Mesendoderm (in vitro differentiated cells): ENCODE measurements around the gene SLC22A15.

Experiments used
- DNase-seq: peaks from one replicate; pipeline ENCODE4 v3.0.0; 2013
- H2AK5ac ChIP-seq: 2 replicates; pipeline ENCODE4 v1.6.1; 2013; ENCODE audit warnings: low read length, inconsistent platforms
- H2BK120ac ChIP-seq: 2 replicates; pipeline ENCODE4 v1.6.1; 2013; ENCODE audit warnings: low read depth, mild to moderate bottlenecking, low read length, moderate library complexity, mixed read lengths
- H2BK15ac ChIP-seq: replicated peaks from 2 replicates; pipeline ENCODE4 v1.6.1; 2013; ENCODE audit warnings: low read depth, mild to moderate bottlenecking, moderate library complexity
- H2BK5ac ChIP-seq: 2 replicates; pipeline ENCODE4 v1.6.1; 2013; ENCODE audit warnings: low read length, inconsistent platforms
- H3K18ac ChIP-seq: 2 replicates; pipeline ENCODE4 v1.6.1; 2013; ENCODE audit warnings: mild to moderate bottlenecking, low read length, mixed read lengths
- H3K23ac ChIP-seq: one replicate; pipeline ENCODE4 v1.6.1; 2013; ENCODE audit warnings: low read length
- H3K27ac ChIP-seq: 2 replicates; pipeline ENCODE4 v1.5.1; 2013; ENCODE audit warnings: low read depth, mild to moderate bottlenecking, inconsistent platforms, low read length, moderate library complexity
- H3K27me3 ChIP-seq: 2 replicates; pipeline ENCODE4 v1.6.1; 2013; ENCODE audit warnings: low read length, control low read depth, mild to moderate bottlenecking, inconsistent platforms; ENCODE audit not compliant: insufficient read depth, poor library complexity
- H3K36me3 ChIP-seq: 2 replicates; pipeline ENCODE4 v1.6.1; 2013; ENCODE audit warnings: low read length, inconsistent platforms; ENCODE audit not compliant: control insufficient read depth, insufficient read depth
- H3K4ac ChIP-seq: one replicate; pipeline ENCODE4 v1.6.1; 2013; ENCODE audit warnings: low read depth, mild to moderate bottlenecking, low read length, moderate library complexity
- H3K4me1 ChIP-seq: 2 replicates; pipeline ENCODE4 v1.6.1; 2013; ENCODE audit warnings: low read depth, low read length, inconsistent platforms; ENCODE audit not compliant: control insufficient read depth
- H3K4me2 ChIP-seq: 2 replicates; pipeline ENCODE4 v1.6.1; 2013; ENCODE audit warnings: low read length
- H3K4me3 ChIP-seq: 2 replicates; pipeline ENCODE4 v1.5.1; 2013; ENCODE audit warnings: mild to moderate bottlenecking, low read length
- H3K56ac ChIP-seq: one replicate; pipeline ENCODE4 v1.6.1; 2013; ENCODE audit warnings: low read length
- H3K79me1 ChIP-seq: 2 replicates; pipeline ENCODE4 v1.6.1; 2013; ENCODE audit warnings: low read length, inconsistent platforms
- H3K79me2 ChIP-seq: 2 replicates; pipeline ENCODE4 v1.6.1; 2013; ENCODE audit warnings: mild to moderate bottlenecking, low read length; ENCODE audit not compliant: control insufficient read depth, insufficient read depth
- H3K9ac ChIP-seq: 2 replicates; pipeline ENCODE4 v1.6.1; 2013; ENCODE audit warnings: low read length, inconsistent platforms
- H4K5ac ChIP-seq: one replicate; pipeline ENCODE4 v1.6.1; 2013; ENCODE audit warnings: low read length
- H4K8ac ChIP-seq: one replicate; pipeline ENCODE4 v1.6.1; 2013; ENCODE audit warnings: low read depth, mild to moderate bottlenecking, control low read depth, low read length, moderate library complexity
- WGBS: extraction: QIAGEN DNeasy Blood & Tissue Kit; methylation state at CpG from one replicate; pipeline ENCODE4 v1.1.7; 2013; ENCODE audit warnings: low lambda C conversion rate, missing lambda C conversion rate; ENCODE audit not compliant: insufficient coverage; ENCODE audit errors: extremely low coverage; 5-methylcytosine and 5-hydroxymethylcytosine counted together

SLC22A15 gene

GRCh38 chr1:116097626-116098025, 121.3 kb downstream of the SLC22A15 start:
- Histone ChIP-seq H3K56ac (no peak overlapping the region), H3K79me2 (no peaks in the 10 kb centered on the region), H3K18ac (no peak overlapping the region), H3K27ac (no peak overlapping the region), H3K4ac (no peak overlapping the region), H4K5ac (no peak overlapping the region), H3K9ac (no peak overlapping the region), H3K4me2 (no peak overlapping the region), H3K36me3 (no peaks in the 10 kb centered on the region), H2BK15ac (no peak overlapping the region), H2BK5ac (no peak overlapping the region), H3K79me1 (no peaks in the 10 kb centered on the region), H3K4me3 (no peak overlapping the region), H2BK120ac (no peak overlapping the region), H3K4me1 (no peaks in the 10 kb centered on the region), H3K27me3 (no peaks in the 10 kb centered on the region), H4K8ac (no peak overlapping the region), H2AK5ac (no peak overlapping the region), H3K23ac (no peak overlapping the region)
- DNase-seq, result peak; percentile 60
- no CpG with 5 or more reads among the region's 1 CpG for WGBS

- no peak overlapping the region for H3K9ac ChIP-seq
- H3K79me1 ChIP-seq, result no peaks in the 10 kb centered on the region
- no peak overlapping the region for H4K5ac ChIP-seq
- H3K36me3 ChIP-seq, result no peaks in the 10 kb centered on the region
- H3K23ac ChIP-seq, result no peak overlapping the region
- H3K4me1 ChIP-seq, result no peaks in the 10 kb centered on the region
- no peak overlapping the region for H3K4me3 ChIP-seq
- H2AK5ac ChIP-seq, result no peak overlapping the region
- H2BK15ac ChIP-seq, result no peak overlapping the region
- no peaks in the 10 kb centered on the region for H3K27me3 ChIP-seq
- no peak overlapping the region for H2BK5ac ChIP-seq
- no peak overlapping the region for H3K56ac ChIP-seq
- no peak overlapping the region for H3K4ac ChIP-seq
- H3K4me2 ChIP-seq, result no peak overlapping the region
- no peak for DNase-seq
- H4K8ac ChIP-seq, result no peak overlapping the region
- H3K79me2 ChIP-seq, result no peaks in the 10 kb centered on the region
- H3K27ac ChIP-seq, result no peak overlapping the region
- no peak overlapping the region for H2BK120ac ChIP-seq
- H3K18ac ChIP-seq, result no peak overlapping the region
- no CpG with 5 or more reads among the region's 4 CpGs for WGBS
These were observed 123.1 kb downstream of the SLC22A15 start for GRCh38 chr1:116099379-116099778.

GRCh38 chr1:116099919-116100318, 123.6 kb downstream of the SLC22A15 start:
- H3K56ac ChIP-seq, result no peak overlapping the region
- no peak overlapping the region for H3K23ac ChIP-seq
- H3K27me3 ChIP-seq, result no peaks in the 10 kb centered on the region
- no peaks in the 10 kb centered on the region for H3K79me2 ChIP-seq
- no peak overlapping the region for H3K9ac ChIP-seq
- no peak overlapping the region for H4K8ac ChIP-seq
- WGBS, result no CpG with 5 or more reads among the region's 2 CpGs
- no peak overlapping the region for H3K18ac ChIP-seq
- H2BK120ac ChIP-seq, result no peak overlapping the region
- no peaks in the 10 kb centered on the region for H3K79me1 ChIP-seq
- H3K27ac ChIP-seq, result no peak overlapping the region
- no peak overlapping the region for H3K4me2 ChIP-seq
- no peak overlapping the region for H4K5ac ChIP-seq
- H3K4ac ChIP-seq, result no peak overlapping the region
- no peak overlapping the region for H3K4me3 ChIP-seq
- H2BK15ac ChIP-seq, result no peak overlapping the region
- DNase-seq, result no peak
- no peaks in the 10 kb centered on the region for H3K36me3 ChIP-seq
- no peak overlapping the region for H2BK5ac ChIP-seq
- no peak overlapping the region for H2AK5ac ChIP-seq
- H3K4me1 ChIP-seq, result no peaks in the 10 kb centered on the region

GRCh38 chr1:116104667-116105066, 128.4 kb downstream of the SLC22A15 start:
- Histone ChIP-seq H3K56ac (no peak overlapping the region), H3K4me1 (no peaks in the 10 kb centered on the region), H3K36me3 (no peaks in the 10 kb centered on the region), H3K79me1 (no peaks in the 10 kb centered on the region), H2AK5ac (no peak overlapping the region), H3K27me3 (no peaks in the 10 kb centered on the region), H3K18ac (no peak overlapping the region), H3K27ac (no peak overlapping the region), H2BK15ac (no peak overlapping the region), H3K4me3 (no peak overlapping the region), H4K8ac (no peak overlapping the region), H3K23ac (no peak overlapping the region), H3K4ac (no peak overlapping the region), H3K79me2 (no peaks in the 10 kb centered on the region), H2BK5ac (no peak overlapping the region), H3K9ac (no peak overlapping the region), H2BK120ac (no peak overlapping the region), H3K4me2 (no peak overlapping the region), H4K5ac (no peak overlapping the region)
- no CpG with 5 or more reads among the region's 3 CpGs for WGBS
- no peak for DNase-seq

DNA sequence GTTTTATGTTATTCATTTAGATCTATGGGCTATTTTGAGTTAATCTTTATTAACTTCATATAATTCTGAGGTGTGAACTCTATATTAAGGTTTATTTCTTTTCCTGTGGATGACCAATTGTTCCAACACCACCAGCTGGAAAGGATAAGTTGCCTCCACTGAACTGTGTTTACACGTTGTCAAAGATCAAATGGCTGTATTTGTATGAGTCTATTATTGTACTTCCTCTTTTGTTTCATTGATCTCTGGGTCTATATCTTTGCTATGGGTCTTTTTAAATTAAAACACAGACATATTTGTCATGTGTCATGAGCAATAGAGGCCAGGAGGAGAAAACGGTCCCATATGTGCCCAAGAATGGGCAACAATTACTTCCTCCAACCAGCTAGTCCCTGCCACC, 129.7 kb downstream of the SLC22A15 start:
- no peak overlapping the region for H3K56ac ChIP-seq

DNA sequence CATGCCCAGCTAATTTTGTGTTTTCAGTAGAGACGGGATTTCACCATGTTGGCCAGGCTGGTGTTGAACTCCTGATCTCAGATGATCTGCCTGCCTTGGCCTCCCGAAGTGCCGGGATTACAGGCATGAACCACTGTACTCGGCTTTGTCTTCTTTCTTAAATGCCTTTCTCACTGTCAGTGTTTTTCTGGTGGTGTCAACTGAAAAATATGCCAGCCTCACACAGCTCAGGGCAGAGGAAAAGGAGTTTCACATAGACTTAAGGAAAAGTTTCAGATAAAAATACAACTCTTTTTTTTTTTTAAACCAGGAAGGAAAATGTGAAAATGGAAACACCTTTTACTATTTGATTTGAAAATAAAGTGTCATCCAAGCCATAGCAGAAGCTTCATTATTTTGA, 130.3 kb downstream of the SLC22A15 start:
- H2BK5ac ChIP-seq, result no peak overlapping the region
- no peak overlapping the region for H2AK5ac ChIP-seq
- DNase-seq, result no peak
- H3K4me3 ChIP-seq, result no peak overlapping the region
- no peaks in the 10 kb centered on the region for H3K27me3 ChIP-seq
- H3K4me2 ChIP-seq, result no peak overlapping the region
- H3K79me2 ChIP-seq, result no peaks in the 10 kb centered on the region
- no peak overlapping the region for H3K27ac ChIP-seq
- WGBS, result no CpG with 5 or more reads among the region's 4 CpGs
- H3K79me1 ChIP-seq, result no peaks in the 10 kb centered on the region
- no peak overlapping the region for H4K8ac ChIP-seq
- no peak overlapping the region for H2BK15ac ChIP-seq
- H2BK120ac ChIP-seq, result no peak overlapping the region
- no peak overlapping the region for H3K18ac ChIP-seq
- no peak overlapping the region for H3K56ac ChIP-seq
- H3K4me1 ChIP-seq, result no peaks in the 10 kb centered on the region
- H3K9ac ChIP-seq, result no peak overlapping the region
- H3K23ac ChIP-seq, result no peak overlapping the region
- H4K5ac ChIP-seq, result no peak overlapping the region
- no peaks in the 10 kb centered on the region for H3K36me3 ChIP-seq
- no peak overlapping the region for H3K4ac ChIP-seq

More for the DNA sequence above, 129.7 kb downstream of the SLC22A15 start:
- no peak for DNase-seq
- Histone ChIP-seq H3K79me1 (no peaks in the 10 kb centered on the region), H3K4ac (no peak overlapping the region), H2BK15ac (no peak overlapping the region), H3K4me1 (no peaks in the 10 kb centered on the region), H3K18ac (no peak overlapping the region), H2AK5ac (no peak overlapping the region), H4K8ac (no peak overlapping the region), H2BK5ac (no peak overlapping the region), H3K4me2 (no peak overlapping the region), H3K9ac (no peak overlapping the region), H3K27ac (no peak overlapping the region), H4K5ac (no peak overlapping the region), H3K27me3 (no peaks in the 10 kb centered on the region), H3K4me3 (no peak overlapping the region), H3K36me3 (no peaks in the 10 kb centered on the region), H3K23ac (no peak overlapping the region), H3K79me2 (no peaks in the 10 kb centered on the region), H2BK120ac (no peak overlapping the region)
- WGBS, result no CpG with 5 or more reads among the region's 2 CpGs
